HepG2 (cell line): ENCODE measurements around the gene KLK11. TPM values are rescaled to one million over a fixed set of nuclear protein-coding genes. Genes with fewer than 3 reads are reported as not detected.

Experiments used
- ATAC-seq: fragments of 200-7000 bp; cut with Tn5 transposase; 3 replicates; pipeline ENCODE4 v1.9.1; 2020; ENCODE audit warnings: mild to moderate bottlenecking, moderate library complexity
- BruUV-seq: library from RNA; stranded (reverse); fragments of 400-500 nt; replicated peaks from 2 replicates; lab custom pipeline; 2021; lab: Mats Ljungman, UMichigan
- CTCF ChIA-PET: fragments of 300-600 bp; formaldehyde crosslinking; extraction: SDS; loops from one replicate; lab custom pipeline; 2021; ENCODE audit warnings: low total read pairs, inconsistent platforms, low intra/inter-chr PET ratio; lab: Yijun Ruan, JAX
- POLR2A ChIA-PET: fragments of 350-600 bp; sonication (Branson Sonifier 250); formaldehyde crosslinking; loops from one replicate; lab custom pipeline; 2020; ENCODE audit warnings: antibody characterized with exemption, inconsistent platforms; lab: Yijun Ruan, JAX
- DNase-seq: peaks from one replicate; pipeline ENCODE4 v3.0.0-alpha.2; 2015; ENCODE audit warnings: low spot score
- FAIRE-seq: peaks from 3 replicates; lab custom pipeline; 2011; peaks lifted over from hg19 to GRCh38; lab: Jason Lieb, UNC
- H2AFZ ChIP-seq: one replicate; pipeline ENCODE4 v1.6.1; 2011; ENCODE audit warnings: low read length, inconsistent platforms
- H3K27ac ChIP-seq: fragments of 300-600 bp; 3 replicates; pipeline ENCODE4 v1.8.0; 2011; ENCODE audit warnings: mixed run types, mild to moderate bottlenecking, mixed read lengths, low read length, inconsistent platforms; ENCODE audit not compliant: insufficient read depth; ENCODE audit errors: extremely low read length
- H3K27me3 ChIP-seq, 2 experiments: fragments of 200-600 bp in 1 of 2; 2 replicates in 1 of 2; 3 replicates in 1 of 2; pipeline versions ENCODE4 v1.6.0 to v1.8.0; 2011; ENCODE audit warnings: low read length in 2 of 2, mild to moderate bottlenecking in 2 of 2, moderate library complexity in 2 of 2, inconsistent platforms in 1 of 2; ENCODE audit not compliant: insufficient read depth in 2 of 2, control insufficient read depth in 1 of 2
- H3K36me3 ChIP-seq, 2 experiments: fragments of 200-600 bp in 1 of 2; replicated peaks in 1 of 2; 2 replicates in 1 of 2; 3 replicates in 1 of 2; pipeline versions ENCODE4 v1.5.1 to v1.8.0; 2011; ENCODE audit warnings: low read length in 2 of 2, inconsistent platforms in 1 of 2; ENCODE audit not compliant: insufficient read depth in 2 of 2, control insufficient read depth in 1 of 2
- H3K4me1 ChIP-seq: 2 replicates; pipeline ENCODE4 v1.5.1; 2012; ENCODE audit warnings: low read length, inconsistent platforms; ENCODE audit not compliant: insufficient read depth
- H3K4me2 ChIP-seq: 2 replicates; pipeline ENCODE4 v1.6.0; 2011; ENCODE audit warnings: low read depth, low read length, inconsistent platforms
- H3K4me3 ChIP-seq, 3 experiments: fragments of 200-600 bp in 1 of 3; sonication (generic), shearing (Covaris generic) in 1 of 3; replicated peaks in 1 of 3; 2 replicates each; pipeline ENCODE4 v1.5.1; 2011 to 2016; ENCODE audit warnings: low read length in 3 of 3, inconsistent platforms in 2 of 3, low read depth in 2 of 3, mild to moderate bottlenecking in 2 of 3, control low read depth in 1 of 3, mixed read lengths in 1 of 3; ENCODE audit not compliant: insufficient read depth in 1 of 3
- H3K79me2 ChIP-seq: one replicate; pipeline ENCODE4 v1.6.1; 2011; ENCODE audit warnings: low read length, inconsistent platforms; ENCODE audit not compliant: insufficient read depth
- H3K9ac ChIP-seq: 2 replicates; pipeline ENCODE4 v1.6.0; 2011; ENCODE audit warnings: mild to moderate bottlenecking, low read depth, low read length, inconsistent platforms; ENCODE audit not compliant: insufficient read depth
- H3K9me3 ChIP-seq: 2 replicates; pipeline ENCODE4 v1.5.1; 2012; ENCODE audit warnings: mild to moderate bottlenecking, low read length
- H4K20me1 ChIP-seq: 2 replicates; pipeline ENCODE4 v1.6.0; 2011; ENCODE audit warnings: inconsistent platforms, mild to moderate bottlenecking, low read length, moderate library complexity; ENCODE audit not compliant: insufficient read depth
- CBFB ChIP-seq: sonication (generic); formaldehyde crosslinking; IDR thresholded peaks from 2 replicates; pipeline ENCODE4 v1.4.0; 2020; ENCODE audit warnings: missing genetic modification reagents
- DBP ChIP-seq: sonication (generic); formaldehyde crosslinking; IDR thresholded peaks from 2 replicates; pipeline ENCODE4 v1.4.0; 2020; ENCODE audit warnings: missing genetic modification reagents; ENCODE audit errors: not compliant biosample characterization
- FIP1L1 ChIP-seq: fragments of 200-400 bp; formaldehyde crosslinking; IDR thresholded peaks from 2 replicates; pipeline ENCODE4 v1.6.1; 2018; ENCODE audit warnings: low read depth, mild to moderate bottlenecking, low read length, moderate library complexity, borderline replicate concordance; ENCODE audit not compliant: insufficient read depth
- FOXO1 ChIP-seq: sonication (generic); formaldehyde crosslinking; IDR thresholded peaks from 2 replicates; pipeline ENCODE4 v1.4.0; 2020; ENCODE audit warnings: missing genetic modification reagents
- HNRNPUL1 ChIP-seq: fragments of 200-400 bp; formaldehyde crosslinking; IDR thresholded peaks from 2 replicates; pipeline ENCODE4 v1.6.1; 2017; ENCODE audit warnings: low read depth, mild to moderate bottlenecking, low read length, moderate library complexity
- MAX ChIP-seq: IDR thresholded peaks from 2 replicates; pipeline ENCODE4 v1.6.1; 2012; ENCODE audit warnings: inconsistent platforms
- MTA1 ChIP-seq: sonication (generic); formaldehyde crosslinking; IDR thresholded peaks from 2 replicates; pipeline ENCODE4 v1.4.0; 2020; ENCODE audit warnings: missing genetic modification reagents, mild to moderate bottlenecking, borderline replicate concordance
- POLR2AphosphoS5 ChIP-seq: IDR thresholded peaks from 2 replicates; pipeline ENCODE4 v1.6.1; 2012; ENCODE audit warnings: low read depth, low read length
- POLR2G ChIP-seq: fragments of 200-400 bp; formaldehyde crosslinking; IDR thresholded peaks from 2 replicates; pipeline ENCODE4 v1.6.1; 2018; ENCODE audit warnings: mild to moderate bottlenecking, low read depth, low read length, moderate library complexity
- PREB ChIP-seq: sonication (generic); formaldehyde crosslinking; IDR thresholded peaks from 2 replicates; pipeline ENCODE4 v1.4.0; 2020; ENCODE audit warnings: missing genetic modification reagents
- RFX1 ChIP-seq: fragments of 450-650 bp; IDR thresholded peaks from 2 replicates; pipeline ENCODE4 v1.6.1; 2017
- SATB2 ChIP-seq: sonication (generic); formaldehyde crosslinking; IDR thresholded peaks from 2 replicates; pipeline ENCODE4 v1.5.0; 2020; ENCODE audit warnings: missing genetic modification reagents
- TCF7 ChIP-seq: sonication (generic); IDR thresholded peaks from 2 replicates; pipeline ENCODE4 v1.6.1; 2016; ENCODE audit warnings: antibody characterized with exemption, low read depth
- ZBTB38 ChIP-seq: sonication (generic); formaldehyde crosslinking; IDR thresholded peaks from 2 replicates; pipeline ENCODE4 v1.5.1; 2020; ENCODE audit warnings: mild to moderate bottlenecking, missing genetic modification reagents
- ZBTB39 ChIP-seq: sonication (generic); formaldehyde crosslinking; IDR thresholded peaks from 2 replicates; pipeline ENCODE4 v1.5.0; 2020; ENCODE audit warnings: missing genetic modification reagents
- ZNF230 ChIP-seq: sonication (generic); formaldehyde crosslinking; IDR thresholded peaks from 2 replicates; pipeline ENCODE4 v1.4.0; 2020; ENCODE audit warnings: mild to moderate bottlenecking, missing genetic modification reagents
- ZNF367 ChIP-seq: sonication (generic); formaldehyde crosslinking; IDR thresholded peaks from 2 replicates; pipeline ENCODE4 v1.4.0; 2020; ENCODE audit warnings: missing genetic modification reagents, borderline replicate concordance
- ZNF430 ChIP-seq: sonication (generic); formaldehyde crosslinking; IDR thresholded peaks from 2 replicates; pipeline ENCODE4 v1.9.0; 2021; ENCODE audit warnings: mild to moderate bottlenecking, missing genetic modification reagents
- ZNF512 ChIP-seq: sonication (generic); formaldehyde crosslinking; IDR thresholded peaks from 2 replicates; pipeline ENCODE4 v1.4.0; 2020; ENCODE audit warnings: mild to moderate bottlenecking, missing genetic modification reagents
- WGBS: methylation state at CpG from one replicate; pipeline ENCODE4 v1.1.6; 2017; ENCODE audit warnings: low lambda C conversion rate; 5-methylcytosine and 5-hydroxymethylcytosine counted together
- in situ Hi-C: cut with HindIII; loops from 2 replicates; pipeline ENCODE4 v1.10.0; 2017; ENCODE audit warnings: low pct_unique_long_range_greater_than_20kb; ENCODE audit not compliant: extremely low pct_ligation_motif_present
- intact Hi-C: fragments of 100-400 bp; cut with micrococcal nuclease; formaldehyde crosslinking; loops from one replicate; pipeline ENCODE4 v1.10.0; 2022; ENCODE audit not compliant: unreplicated experiment
- polyA plus RNA-seq, 8 experiments: library from polyadenylated mRNA; depleted of rRNA in 3 of 8; stranded (reverse) in 7 of 8; unstranded in 1 of 8; fragments of >200 nt; fragmentation: Illumina TruSeq in 4 of 8; extraction: Trizol in 4 of 8; gene quantifications; 2 replicates each; pipeline versions ENCODE4 v1.2.1 to v1.2.3, GENCODE V29; 2011 to 2016; ENCODE audit warnings: low read depth in 4 of 8, missing spikeins in 1 of 8, mixed read lengths in 1 of 8; ENCODE audit not compliant: insufficient read depth in 1 of 8
- total RNA-seq, 5 experiments: library from RNA; depleted of rRNA; stranded (reverse); fragments of >200 nt; fragmentation: Illumina TruSeq; extraction: Trizol; gene quantifications; 2 replicates each; pipeline ENCODE4 v1.2.3, GENCODE V29; 2016; ENCODE audit warnings: low read depth in 1 of 5

Gene KLK11
- total and polyA plus RNA-seq, 2 of the 13 experiments (the other 11 are each of a cell fraction or from before 2014, with no cell fraction given), result not detected

DNA sequence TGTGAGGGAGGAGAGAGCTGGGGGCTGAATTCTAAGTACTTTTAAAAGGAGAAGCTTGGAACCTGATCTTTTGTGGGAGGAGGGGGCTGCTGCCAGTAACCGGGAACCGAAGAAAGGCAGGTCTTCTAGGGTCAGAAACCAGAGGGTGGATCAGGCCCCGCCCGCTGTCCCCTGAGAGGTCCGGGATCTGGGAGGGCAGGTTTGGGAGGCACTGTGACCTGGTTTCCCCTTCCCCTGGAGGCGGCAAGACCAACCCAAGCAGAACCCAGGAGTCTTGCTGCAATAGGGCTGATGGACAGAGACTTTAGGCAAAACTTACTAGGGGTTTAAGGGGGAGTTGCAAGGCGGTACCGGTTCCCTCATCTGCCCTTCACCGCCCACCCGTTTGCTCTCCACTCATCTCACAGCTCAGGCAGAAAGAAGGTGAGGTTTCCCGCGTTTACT lies 24.3 kb downstream of the KLK11 start (continued):
- TF ChIP-seq PREB (CRISPR knock-in tag), result no peak

DNA sequence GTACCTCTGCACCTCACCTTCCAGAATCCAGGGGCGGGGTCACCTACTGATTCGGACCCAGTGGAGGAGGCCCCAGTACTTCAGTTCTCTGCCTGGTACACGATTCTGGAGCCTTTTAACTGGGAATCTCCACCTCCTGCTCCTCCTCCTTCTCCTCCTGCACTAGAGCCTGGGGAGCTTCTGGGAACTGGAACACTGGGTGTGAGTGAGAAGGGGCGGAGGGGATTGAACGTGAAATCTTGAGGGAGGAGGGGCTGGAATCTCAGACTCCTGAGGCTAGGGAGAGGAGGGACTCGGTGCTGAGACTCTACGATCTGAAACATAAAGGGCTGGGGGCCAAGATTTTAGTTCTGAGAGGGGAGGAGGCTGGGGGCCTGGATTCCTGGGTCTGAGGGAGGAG lies 24.9 kb downstream of the KLK11 start, which contains the start of gene KLK8:
Gene KLK8, minus strand, starts transcription at position 90 of the 400 bp plus-strand sequence. CDS start 437 bp downstream, outside the sequence.
- peaks cover 3 to 11% of the 10 kb centered on the region in 2 experiments; a peak in 4 of 5 replicates for H3K27me3 ChIP-seq
- H3K4me2 ChIP-seq, result no peak within 1 kb of the TSS
- H3K36me3 ChIP-seq, result no peaks in the 10 kb centered on the region
- 2% methylated on average over 4 of the region's 7 CpGs for WGBS
- no TSS peak for BruUV-seq
- in situ Hi-C loops, result no loop called here
- ATAC-seq, result no peak
- POLR2A ChIA-PET, result no interaction called here
- H4K20me1 ChIP-seq, result no peaks in the 10 kb centered on the region
- no peaks in the 10 kb centered on the region for H3K9me3 ChIP-seq
- H3K9ac ChIP-seq, result no peak within 1 kb of the TSS
- no peak within 1 kb of the TSS for H2AFZ ChIP-seq
- CTCF ChIA-PET, result no interaction called here
- intact Hi-C loops, result no loop called here
- TF ChIP-seq POLR2G, result no peak
- TF ChIP-seq ZBTB38 (CRISPR knock-in tag), result no peak
- no peak for TF ChIP-seq TCF7
- TF ChIP-seq ZBTB39 (CRISPR knock-in tag), result no peak
- no peak for TF ChIP-seq FOXO1
- TF ChIP-seq HNRNPUL1, result no peak
- no peak for TF ChIP-seq ZNF430 (CRISPR knock-in tag)
- TF ChIP-seq FIP1L1, result no peak
- no peak for TF ChIP-seq ZNF230
- no peak for TF ChIP-seq MAX
- TF ChIP-seq SATB2 (CRISPR knock-in tag), result no peak
- TF ChIP-seq ZNF367 (CRISPR knock-in tag), result no peak
- TF ChIP-seq RFX1, result no peak
- no peak for TF ChIP-seq CBFB (CRISPR knock-in tag)
- no peak for TF ChIP-seq POLR2AphosphoS5
- TF ChIP-seq MTA1 (CRISPR knock-in tag), result no peak
- TF ChIP-seq ZNF512 (CRISPR knock-in tag), result no peak
- TF ChIP-seq DBP (CRISPR knock-in tag), result no peak
- TF ChIP-seq, all 625 proteins: peak for 0
- DNase-seq (no peak), FAIRE-seq (no peak)
- Histone ChIP-seq H3K27ac (no peak within 1 kb of the TSS), H3K79me2 (no peaks in the 10 kb centered on the region), H3K4me1 (no peaks in the 10 kb centered on the region), H3K4me3 (no peak within 1 kb of the TSS)
